Spinal cord (tissue), 10 donors: ENCODE data around the gene GALNT12. TPM values are rescaled to one million over a fixed set of nuclear protein-coding genes. Genes with fewer than 3 reads are reported as not detected.

Experiments
- DNase-seq, 6 donors: peaks; one replicate each; pipeline versions ENCODE4 v3.0.0 to v3.0.0-alpha.2; 2013 to 2015; ENCODE audit warnings: low spot score in 6 of 6, low read depth in 4 of 6
- H3K27ac ChIP-seq: one replicate; pipeline ENCODE4 v1.5.1; 2013; ENCODE audit warnings: low read depth, low read length, control low read depth
- H3K27me3 ChIP-seq: one replicate; pipeline ENCODE4 v1.6.1; 2013; ENCODE audit warnings: low read length; ENCODE audit not compliant: control insufficient read depth, insufficient read depth
- H3K36me3 ChIP-seq: one replicate; pipeline ENCODE4 v1.6.1; 2013; ENCODE audit warnings: low read length; ENCODE audit not compliant: control insufficient read depth, insufficient read depth
- H3K4me1 ChIP-seq: one replicate; pipeline ENCODE4 v1.6.1; 2013; ENCODE audit warnings: low read length; ENCODE audit not compliant: control insufficient read depth, insufficient read depth
- H3K4me3 ChIP-seq: one replicate; pipeline ENCODE4 v1.5.1; 2013; ENCODE audit warnings: low read depth, low read length, control low read depth
- H3K9me3 ChIP-seq: one replicate; pipeline ENCODE4 v1.6.1; 2013; ENCODE audit warnings: low read length; ENCODE audit not compliant: control insufficient read depth, insufficient read depth
- WGBS: methylation state at CpG from one replicate; pipeline ENCODE4 v1.1.5; 2013; ENCODE audit warnings: missing lambda C conversion rate; ENCODE audit not compliant: insufficient coverage; 5-methylcytosine and 5-hydroxymethylcytosine counted together
- polyA plus RNA-seq, 2 donors: library from polyadenylated mRNA; unstranded; fragments of 120-200 nt; gene quantifications; one replicate each; pipeline ENCODE4 v1.2.1, GENCODE V29; 2013; ENCODE audit not compliant: insufficient read length in 2 of 2
- total RNA-seq, 2 donors: library from RNA; depleted of rRNA in 1 of 2; stranded (reverse); fragments of 120-200 nt in 1 of 2; fragments of >200 nt in 1 of 2; gene quantifications; one replicate each; pipeline versions ENCODE4 v1.2.3 to v1.2.4, GENCODE V29; 2013 to 2014
- donor health status: healthy.

GALNT12 gene
- total and polyA plus RNA-seq, 4 donors: 2.6 to 7.6 (median 5.6) TPM

- no peaks in the 10 kb centered on the region for H3K27me3 ChIP-seq
- peak in 1 of 6 donors; percentile 36 for DNase-seq
- no peak overlapping the region for H3K4me3 ChIP-seq
- H3K36me3 ChIP-seq: no peaks in the 10 kb centered on the region
- no peak overlapping the region for H3K27ac ChIP-seq
- no CpG with 5 or more reads among the region's 6 CpGs for WGBS
- H3K9me3 ChIP-seq: peaks cover 2% of the 10 kb centered on the region
- H3K4me1 ChIP-seq: no peaks in the 10 kb centered on the region
Measured at GRCh38 chr9:98852460-98852734, 44.9 kb downstream of the GALNT12 start.

DNA sequence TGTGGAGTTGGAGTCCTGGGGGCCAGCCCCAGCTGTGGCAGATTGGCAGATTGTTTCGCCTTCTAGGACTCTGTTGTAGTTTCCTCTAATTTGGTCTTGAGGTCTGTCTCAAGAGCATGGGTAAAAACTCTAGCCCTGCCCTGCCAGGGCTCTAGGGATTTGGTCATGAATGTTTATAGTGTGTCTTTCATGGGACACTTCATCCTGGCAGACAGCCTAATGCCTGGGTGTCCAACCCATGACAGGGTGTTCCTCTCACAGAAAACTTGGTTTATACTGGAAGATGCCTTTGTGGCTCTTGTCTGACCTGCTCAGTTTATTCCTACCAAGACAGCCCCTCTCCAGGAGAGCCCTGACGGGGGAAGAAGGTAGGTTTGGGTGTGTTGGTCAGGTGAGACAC is 45.5 kb downstream of the GALNT12 start:
- 100% methylated on average over 1 of the region's 2 CpGs for WGBS
- Histone ChIP-seq H3K4me1 (no peaks in the 10 kb centered on the region), H3K27ac (no peak overlapping the region), H3K4me3 (no peak overlapping the region), H3K27me3 (no peaks in the 10 kb centered on the region), H3K36me3 (no peaks in the 10 kb centered on the region), H3K9me3 (peaks cover 2% of the 10 kb centered on the region)
- DNase-seq: no peak

DNA sequence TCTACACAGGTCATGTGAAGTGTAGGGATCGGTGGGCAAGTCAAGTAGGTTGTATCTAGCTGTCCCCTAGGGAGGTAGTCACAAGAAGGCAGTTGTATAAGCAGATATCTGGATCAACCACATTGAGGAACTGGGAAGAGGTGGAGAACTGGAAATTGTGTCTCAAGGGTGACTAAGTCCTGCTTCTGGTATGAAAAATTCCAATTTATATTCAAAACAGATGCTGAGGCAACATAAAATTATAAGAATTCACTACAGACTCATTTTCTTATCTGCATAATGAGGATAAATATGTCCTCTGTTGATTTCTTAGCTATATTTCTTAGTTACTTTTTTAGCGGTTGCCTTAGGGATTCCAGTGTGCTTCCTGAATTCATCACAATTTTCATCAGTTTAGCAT is 46.8 kb downstream of the GALNT12 start:
- Histone ChIP-seq H3K4me1 (no peaks in the 10 kb centered on the region), H3K36me3 (no peaks in the 10 kb centered on the region), H3K4me3 (no peak overlapping the region), H3K27me3 (no peaks in the 10 kb centered on the region), H3K9me3 (peaks cover 2% of the 10 kb centered on the region), H3K27ac (no peak overlapping the region)
- WGBS: 67% methylated on average over 1 of the region's 2 CpGs
- peak in 1 of 6 donors; percentile 57 for DNase-seq

- no peak for DNase-seq
- no peak overlapping the region for H3K4me3 ChIP-seq
- no peaks in the 10 kb centered on the region for H3K4me1 ChIP-seq
- H3K9me3 ChIP-seq: peaks cover 2% of the 10 kb centered on the region
- no peaks in the 10 kb centered on the region for H3K27me3 ChIP-seq
- H3K27ac ChIP-seq: no peak overlapping the region
- H3K36me3 ChIP-seq: no peaks in the 10 kb centered on the region
- no CpG with 5 or more reads among the region's 1 CpG for WGBS
Measured at GRCh38 chr9:98855592-98855991, 48.1 kb downstream of the GALNT12 start.

DNA sequence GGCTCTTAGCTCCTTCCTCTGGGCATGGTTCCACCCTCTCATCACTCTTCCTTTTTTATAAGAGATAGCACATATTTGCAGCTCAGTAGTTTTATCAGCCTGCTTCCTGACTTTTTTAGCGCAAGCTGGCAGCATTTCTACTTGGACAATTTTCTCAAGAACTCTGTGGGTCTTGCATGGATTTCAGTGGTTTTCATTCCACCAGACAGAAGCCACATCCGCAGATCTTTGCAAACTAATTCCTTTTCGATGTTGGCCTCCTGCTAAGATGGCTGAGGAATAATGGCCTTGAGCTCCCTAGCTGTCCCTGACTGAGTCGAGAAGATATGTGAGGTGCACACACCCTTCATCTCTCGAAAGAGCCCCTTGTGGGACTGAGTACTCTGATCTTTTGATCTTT is 49.5 kb downstream of the GALNT12 start:
- no peaks in the 10 kb centered on the region for H3K4me1 ChIP-seq

GRCh38 chr9:98859941-98860340 is 52.5 kb downstream of the GALNT12 start:
- Histone ChIP-seq H3K27ac (no peak overlapping the region), H3K9me3 (peaks cover 2% of the 10 kb centered on the region), H3K27me3 (no peaks in the 10 kb centered on the region), H3K4me1 (no peaks in the 10 kb centered on the region), H3K36me3 (no peaks in the 10 kb centered on the region), H3K4me3 (no peak overlapping the region)
- no peak for DNase-seq
- 82% methylated on average over 4 of the region's 5 CpGs for WGBS

More for the DNA sequence above, 49.5 kb downstream of the GALNT12 start:
- H3K9me3 ChIP-seq: peaks cover 2% of the 10 kb centered on the region
- 71% methylated on average over 4 of the region's 5 CpGs for WGBS
- H3K4me3 ChIP-seq: no peak overlapping the region
- no peaks in the 10 kb centered on the region for H3K27me3 ChIP-seq
- DNase-seq: peak in 1 of 6 donors; percentile 20
- no peak overlapping the region for H3K27ac ChIP-seq
- H3K36me3 ChIP-seq: no peaks in the 10 kb centered on the region

DNA sequence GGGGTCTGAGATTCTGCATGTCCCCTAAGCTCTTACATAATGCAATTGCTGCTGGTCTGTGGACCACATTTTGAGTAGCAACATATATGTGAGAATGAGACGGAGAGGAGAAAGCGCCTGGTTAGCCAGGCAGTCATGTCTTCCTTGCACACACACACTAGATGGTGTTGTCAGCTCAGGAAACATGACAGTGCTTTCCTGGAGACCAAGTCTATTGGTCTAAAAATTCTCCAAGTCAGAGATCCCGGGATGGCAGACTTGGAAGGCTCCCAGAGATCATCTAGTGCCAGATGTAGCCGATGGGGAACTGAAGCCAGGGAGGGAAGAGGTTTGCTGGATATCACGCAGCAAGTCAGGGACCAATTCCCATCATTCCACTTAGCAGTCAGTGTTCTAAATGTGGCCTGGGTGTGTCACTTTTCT is 53.4 kb downstream of the GALNT12 start:
- 33% methylated on average over 3 of the region's 5 CpGs for WGBS
- Histone ChIP-seq H3K4me3 (no peak overlapping the region), H3K27me3 (no peaks in the 10 kb centered on the region), H3K27ac (peak overlapping the region; percentile 13), H3K9me3 (peaks cover 2% of the 10 kb centered on the region), H3K36me3 (no peaks in the 10 kb centered on the region), H3K4me1 (no peaks in the 10 kb centered on the region)
- peak in 5 of 6 donors; percentile 43 to 87 (median 60) for DNase-seq

DNA sequence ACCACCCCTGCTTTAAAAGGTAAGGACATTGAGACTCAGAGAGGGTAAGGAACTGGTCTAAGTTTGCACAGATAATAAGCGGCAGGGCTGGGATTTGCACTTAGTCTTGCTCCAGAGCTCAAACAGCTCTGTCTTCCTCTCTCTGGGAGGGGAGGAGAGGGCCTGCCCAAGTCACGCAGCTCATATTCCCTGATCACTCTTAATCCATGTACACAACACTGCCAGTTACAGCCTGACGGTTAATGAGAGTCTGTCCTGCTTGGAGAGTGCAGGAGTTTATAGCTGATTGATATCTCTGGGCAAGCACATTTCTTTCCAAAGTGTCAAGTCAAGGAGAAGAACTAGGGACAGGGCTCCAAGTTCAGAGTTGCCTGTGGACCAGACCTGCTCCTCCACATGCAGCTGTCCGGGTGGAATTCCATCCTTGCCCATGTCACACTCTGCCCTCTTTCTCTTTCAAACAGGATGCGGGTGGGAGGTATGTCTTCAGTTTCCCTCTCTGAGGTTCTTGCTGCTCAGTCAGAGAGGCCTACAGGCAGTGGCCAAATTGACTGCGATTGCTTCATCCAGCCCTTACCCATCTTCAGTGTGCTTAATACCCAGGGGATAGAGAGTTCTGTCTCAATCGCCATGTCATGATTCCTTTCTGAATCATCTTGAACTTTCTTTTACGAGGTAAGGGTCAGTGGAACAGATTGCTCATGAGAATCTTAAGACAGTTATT is 54.5 kb downstream of the GALNT12 start:
- no peaks in the 10 kb centered on the region for H3K4me1 ChIP-seq
- no peak for DNase-seq
- H3K9me3 ChIP-seq: no peaks in the 10 kb centered on the region
- no peaks in the 10 kb centered on the region for H3K27me3 ChIP-seq
- H3K36me3 ChIP-seq: no peaks in the 10 kb centered on the region
- no peak overlapping the region for H3K4me3 ChIP-seq
- no peak overlapping the region for H3K27ac ChIP-seq
- 60% methylated on average over 3 of the region's 8 CpGs for WGBS

- Histone ChIP-seq H3K9me3 (no peaks in the 10 kb centered on the region), H3K4me3 (no peak overlapping the region), H3K27me3 (no peaks in the 10 kb centered on the region), H3K36me3 (no peaks in the 10 kb centered on the region), H3K4me1 (peaks cover 4% of the 10 kb centered on the region), H3K27ac (no peak overlapping the region)
- DNase-seq: no peak
- WGBS: 48% methylated on average over 2 of the region's 4 CpGs
Measured at GRCh38 chr9:98862936-98863335, 55.5 kb downstream of the GALNT12 start.
